Peyer's patch (tissue), 4 donors: ENCODE data around the gene MICOS13.

ENCODE experiments used
- POLR2A ChIP-seq, 2 donors: fragments of 450-650 bp; IDR thresholded peaks; one replicate each; pipeline ENCODE4 v1.5.1; 2017; ENCODE audit warnings: antibody characterized with exemption in 2 of 2, mild to moderate bottlenecking in 2 of 2, moderate library complexity in 2 of 2
- TF ChIP-seq, protein P1 (sequence below), 6 experiments: fragments of 450-650 bp in 4 of 6; fragments of 200-600 bp in 2 of 6; sonication (generic) in 1 of 6; IDR thresholded peaks; one replicate each; pipeline ENCODE4 v1.5.1; 2017 to 2019; ENCODE audit warnings: antibody characterized with exemption in 6 of 6, mild to moderate bottlenecking in 3 of 6, moderate library complexity in 1 of 6

DNA sequence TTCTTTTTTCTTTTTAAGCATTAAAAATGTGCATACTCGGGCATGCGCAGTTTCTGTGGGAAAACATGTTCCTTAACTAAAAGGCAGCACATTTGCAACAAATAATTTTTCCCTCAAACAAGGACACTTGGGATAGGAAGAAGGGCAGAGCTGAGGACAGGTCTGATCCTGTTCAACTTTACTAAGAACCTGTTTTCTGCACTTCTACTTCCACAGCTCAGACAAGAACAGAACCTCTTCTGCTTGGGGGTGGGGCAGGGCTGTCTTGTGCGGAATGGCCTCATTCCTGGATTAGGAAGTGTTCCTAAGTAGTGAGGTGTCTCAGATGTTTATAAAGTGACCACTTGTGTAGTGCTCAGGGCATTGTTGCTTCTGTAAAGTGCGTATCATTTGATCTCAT lies 39.1 kb downstream of the MICOS13 start:
- TF ChIP-seq, protein P1, sequence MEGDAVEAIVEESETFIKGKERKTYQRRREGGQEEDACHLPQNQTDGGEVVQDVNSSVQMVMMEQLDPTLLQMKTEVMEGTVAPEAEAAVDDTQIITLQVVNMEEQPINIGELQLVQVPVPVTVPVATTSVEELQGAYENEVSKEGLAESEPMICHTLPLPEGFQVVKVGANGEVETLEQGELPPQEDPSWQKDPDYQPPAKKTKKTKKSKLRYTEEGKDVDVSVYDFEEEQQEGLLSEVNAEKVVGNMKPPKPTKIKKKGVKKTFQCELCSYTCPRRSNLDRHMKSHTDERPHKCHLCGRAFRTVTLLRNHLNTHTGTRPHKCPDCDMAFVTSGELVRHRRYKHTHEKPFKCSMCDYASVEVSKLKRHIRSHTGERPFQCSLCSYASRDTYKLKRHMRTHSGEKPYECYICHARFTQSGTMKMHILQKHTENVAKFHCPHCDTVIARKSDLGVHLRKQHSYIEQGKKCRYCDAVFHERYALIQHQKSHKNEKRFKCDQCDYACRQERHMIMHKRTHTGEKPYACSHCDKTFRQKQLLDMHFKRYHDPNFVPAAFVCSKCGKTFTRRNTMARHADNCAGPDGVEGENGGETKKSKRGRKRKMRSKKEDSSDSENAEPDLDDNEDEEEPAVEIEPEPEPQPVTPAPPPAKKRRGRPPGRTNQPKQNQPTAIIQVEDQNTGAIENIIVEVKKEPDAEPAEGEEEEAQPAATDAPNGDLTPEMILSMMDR (IDR thresholded peaks at IDR 0.05) = no peak
- TF ChIP-seq POLR2A (IDR thresholded peaks at IDR 0.05) = no peak
